Small intestine (tissue), 7 donors: ENCODE results near the gene PIP5K1B. TPM values are rescaled to one million over a fixed set of nuclear protein-coding genes. Genes with fewer than 3 reads are reported as not detected.

Experiments used
- DNase-seq, 2 donors: peaks; one replicate each; pipeline versions ENCODE4 v3.0.0 to v3.0.0-alpha.2; 2013
- FAIRE-seq: peaks from 2 replicates; lab custom pipeline; 2012; peaks lifted over from hg19 to GRCh38; lab: Jason Lieb, UNC
- H3K27ac ChIP-seq, 3 donors: one replicate each; pipeline ENCODE4 v1.5.1; 2013; ENCODE audit warnings: low read length in 2 of 3, mild to moderate bottlenecking in 2 of 3, control low read depth in 1 of 3, inconsistent platforms in 1 of 3, low read depth in 1 of 3, moderate library complexity in 1 of 3
- H3K27me3 ChIP-seq, 3 donors: one replicate each; pipeline ENCODE4 v1.6.1; 2013; ENCODE audit warnings: low read length in 3 of 3, inconsistent platforms in 1 of 3; ENCODE audit not compliant: control insufficient read depth in 3 of 3, insufficient read depth in 3 of 3
- H3K36me3 ChIP-seq, 3 donors: one replicate each; pipeline ENCODE4 v1.6.1; 2013; ENCODE audit warnings: low read length in 3 of 3, inconsistent platforms in 1 of 3, low read depth in 1 of 3, mild to moderate bottlenecking in 1 of 3, moderate library complexity in 1 of 3; ENCODE audit not compliant: control insufficient read depth in 3 of 3, insufficient read depth in 2 of 3
- H3K4me1 ChIP-seq, 3 donors: one replicate each; pipeline ENCODE4 v1.6.1; 2013; ENCODE audit warnings: low read length in 2 of 3, inconsistent platforms in 1 of 3, low read depth in 1 of 3, mild to moderate bottlenecking in 1 of 3, moderate library complexity in 1 of 3; ENCODE audit not compliant: control insufficient read depth in 3 of 3, insufficient read depth in 2 of 3
- H3K4me3 ChIP-seq, 3 donors: one replicate each; pipeline ENCODE4 v1.5.1; 2013; ENCODE audit warnings: low read length in 3 of 3, control low read depth in 1 of 3, inconsistent platforms in 1 of 3, low read depth in 1 of 3, mild to moderate bottlenecking in 1 of 3, moderate library complexity in 1 of 3
- H3K9me3 ChIP-seq, 2 donors: one replicate each; pipeline ENCODE4 v1.6.1; 2013; ENCODE audit warnings: low read depth in 1 of 2, low read length in 1 of 2; ENCODE audit not compliant: control insufficient read depth in 2 of 2, insufficient read depth in 1 of 2
- WGBS, 3 donors: extraction: QIAGEN DNeasy Blood & Tissue Kit; methylation state at CpG; one replicate each; pipeline ENCODE4 v1.1.7; 2013; 5-methylcytosine and 5-hydroxymethylcytosine counted together
- polyA plus RNA-seq, 4 donors: library from polyadenylated mRNA; stranded (reverse) in 3 of 4; unstranded in 1 of 4; fragments of 200-250 nt in 3 of 4; fragments of 120-200 nt in 1 of 4; gene quantifications; one replicate each; pipeline versions ENCODE4 v1.2.1 to v1.2.3, GENCODE V29; 2013
- donor health status: healthy with polysubstance abuse.
- donor health status: control.
- donor health status: control.
- donor health status: Bipolar disorder and iron deficiency.
- donor health status: healthy.

The PIP5K1B gene
- polyA plus RNA-seq, 4 donors, result 28.8 to 58.0 (median 49.7) TPM

- Histone ChIP-seq H3K4me3 (no peak overlapping the region), H3K9me3 (no peaks in the 10 kb centered on the region), H3K27me3 (no peaks in the 10 kb centered on the region), H3K4me1 (peaks cover 0 to 15% (median 3%) of the 10 kb centered on the region in 3 donors), H3K27ac (no peak overlapping the region), H3K36me3 (peaks cover 2 to 22% (median 3%) of the 10 kb centered on the region in 3 donors)
- FAIRE-seq (no peak), DNase-seq (no peak)
- WGBS, 3 donors, result 79 to 93% (median 84%) methylated on average over 13 of the region's 13 CpGs
Observed at GRCh38 chr9:68949271-68950000, 244.4 kb downstream of the PIP5K1B start.

- Histone ChIP-seq H3K4me1 (peaks cover 0 to 15% (median 3%) of the 10 kb centered on the region in 3 donors), H3K36me3 (peaks cover 2 to 22% (median 2%) of the 10 kb centered on the region in 3 donors), H3K4me3 (no peak overlapping the region), H3K9me3 (no peaks in the 10 kb centered on the region), H3K27me3 (no peaks in the 10 kb centered on the region), H3K27ac (peak overlapping the region in 1 of 3 donors; percentile 4)
- DNase-seq, result no peak
- no peak for FAIRE-seq
- 73 to 90% (median 85%) methylated on average over 4 of the region's 4 CpGs for WGBS, 3 donors
Observed at GRCh38 chr9:68950188-68950587, 245.1 kb downstream of the PIP5K1B start.

GRCh38 chr9:68950689-68951088 lies 245.6 kb downstream of the PIP5K1B start:
- Histone ChIP-seq H3K27me3 (no peaks in the 10 kb centered on the region), H3K36me3 (peaks cover 2 to 22% (median 2%) of the 10 kb centered on the region in 3 donors), H3K4me1 (peaks cover 0 to 15% (median 3%) of the 10 kb centered on the region in 3 donors), H3K27ac (peak overlapping the region in 2 of 3 donors; percentile 14 to 24), H3K4me3 (no peak overlapping the region), H3K9me3 (no peaks in the 10 kb centered on the region)
- 47 to 63% (median 63%) methylated on average over 2 of the region's 2 CpGs for WGBS, 3 donors
- peak in 1 of 2 donors; percentile 42 for DNase-seq
- no peak for FAIRE-seq

- FAIRE-seq (no peak), DNase-seq (peak in 1 of 2 donors; percentile 77)
- no peak overlapping the region for H3K4me3 ChIP-seq
- H3K9me3 ChIP-seq, result peaks cover 0 to 5% of the 10 kb centered on the region in 2 donors
- peak overlapping the region in 1 of 3 donors; percentile 74 for H3K27ac ChIP-seq
- H3K27me3 ChIP-seq, result no peaks in the 10 kb centered on the region
- peaks cover 0 to 28% (median 5%) of the 10 kb centered on the region in 3 donors for H3K36me3 ChIP-seq
- H3K4me1 ChIP-seq, result peaks cover 0 to 15% (median 3%) of the 10 kb centered on the region in 3 donors
- 17 to 44% (median 24%) methylated on average over 8 of the region's 8 CpGs for WGBS, 3 donors
Observed at GRCh38 chr9:68951879-68952659, 247.0 kb downstream of the PIP5K1B start.

- DNase-seq (no peak), FAIRE-seq (no peak)
- H3K4me1 ChIP-seq, result peaks cover 0 to 15% (median 3%) of the 10 kb centered on the region in 3 donors
- H3K36me3 ChIP-seq, result peaks cover 3 to 23% (median 4%) of the 10 kb centered on the region in 3 donors
- no peaks in the 10 kb centered on the region for H3K27me3 ChIP-seq
- H3K27ac ChIP-seq, result no peak overlapping the region
- H3K4me3 ChIP-seq, result no peak overlapping the region
- peaks cover 0 to 6% of the 10 kb centered on the region in 2 donors for H3K9me3 ChIP-seq
- 90 to 100% (median 94%) methylated on average over 1 of the region's 1 CpG for WGBS, 3 donors
Observed at GRCh38 chr9:68953771-68954170, 248.7 kb downstream of the PIP5K1B start.

GRCh38 chr9:68955330-68955729 lies 250.3 kb downstream of the PIP5K1B start:
- H3K9me3 ChIP-seq, result peaks cover 0 to 6% of the 10 kb centered on the region in 2 donors
- H3K27me3 ChIP-seq, result no peaks in the 10 kb centered on the region
- FAIRE-seq (no peak), DNase-seq (no peak)
- H3K4me1 ChIP-seq, result peaks cover 0 to 15% (median 3%) of the 10 kb centered on the region in 3 donors
- H3K27ac ChIP-seq, result no peak overlapping the region
- no peak overlapping the region for H3K4me3 ChIP-seq
- 46 to 78% (median 65%) methylated on average over 4 of the region's 4 CpGs for WGBS, 3 donors
- peaks cover 3 to 16% (median 4%) of the 10 kb centered on the region in 3 donors for H3K36me3 ChIP-seq

GRCh38 chr9:68957479-68957878 lies 252.4 kb downstream of the PIP5K1B start:
- Histone ChIP-seq H3K9me3 (peaks cover 0 to 6% of the 10 kb centered on the region in 2 donors), H3K4me3 (no peak overlapping the region), H3K27ac (no peak overlapping the region), H3K27me3 (no peaks in the 10 kb centered on the region), H3K36me3 (peaks cover 3 to 11% (median 5%) of the 10 kb centered on the region in 3 donors), H3K4me1 (peaks cover 0 to 7% (median 0%) of the 10 kb centered on the region in 3 donors)
- 97 to 100% (median 97%) methylated on average over 1 of the region's 1 CpG for WGBS, 3 donors
- DNase-seq, result no peak
- FAIRE-seq, result no peak

- FAIRE-seq, result no peak
Observed at GRCh38 chr9:68961587-68961986, 256.5 kb downstream of the PIP5K1B start.

More at GRCh38 chr9:68961587-68961986, 256.5 kb downstream of the PIP5K1B start:
- peaks cover 3 to 8% (median 5%) of the 10 kb centered on the region in 3 donors for H3K36me3 ChIP-seq
- peak overlapping the region in 1 of 3 donors; percentile 50 for H3K27ac ChIP-seq
- H3K4me3 ChIP-seq, result no peak overlapping the region
- 37 to 73% (median 69%) methylated on average over 4 of the region's 4 CpGs for WGBS, 3 donors
- H3K4me1 ChIP-seq, result peaks cover 2 to 14% (median 12%) of the 10 kb centered on the region in 3 donors
- no peaks in the 10 kb centered on the region for H3K27me3 ChIP-seq
- DNase-seq, result peak in 1 of 2 donors; percentile 17
- H3K9me3 ChIP-seq, result peaks cover 0 to 6% of the 10 kb centered on the region in 2 donors
